Measurements from ENCODE around the gene CCND1. TPM values are rescaled to one million over a fixed set of nuclear protein-coding genes. Genes with fewer than 3 reads are reported as not detected.

Gene CCND1
- total RNA-seq, 2 experiments from 2014 or later, result 0.44 TPM; not detected in 1

- Histone ChIP-seq H3K9me3 (ENCODE audit: low read length) (no peaks in the 10 kb centered on the region), H3K4me2 (ENCODE audit: low read length) (no peak overlapping the region), H3K79me2 (ENCODE audit: insufficient read depth, low read depth, low read length) (no peaks in the 10 kb centered on the region), H3K27ac (ENCODE audit: low read depth, low read length, poor library complexity, severe bottlenecking) (no peak overlapping the region), H3K4me3 (ENCODE audit: low read depth, low read length, poor library complexity, severe bottlenecking) (no peak overlapping the region), H3K4me1 (ENCODE audit: insufficient read depth, low read length, poor library complexity, severe bottlenecking) (no peaks in the 10 kb centered on the region), H4K20me1 (ENCODE audit: insufficient read depth, low read length) (no peaks in the 10 kb centered on the region), H3K36me3 (ENCODE audit: insufficient read depth, low read length) (no peaks in the 10 kb centered on the region), H2AFZ (ENCODE audit: low read length) (no peak overlapping the region), H3K9me2 (ENCODE audit: insufficient read depth, low read length) (no peaks in the 10 kb centered on the region)
- intact Hi-C loops (cut with micrococcal nuclease; ENCODE audit: unreplicated experiment), result no loop called here
- ChIA-PET POLR2A (no interaction called here), CTCF (ENCODE audit: unreplicated experiment) (interaction anchor here (0.6 kb wide), 1 partner anchor 11 kb away, joined by 3 read pairs; no protein-coding TSS in a partner anchor)
- no peak for TF ChIP-seq EZH2phosphoT487 (IDR thresholded peaks at IDR 0.05; ENCODE audit: borderline replicate concordance, low read depth, low read length)
- no peak for TF ChIP-seq CTCF (conservative IDR thresholded peaks at IDR 0.05; ENCODE audit: low read length)
- DNase-seq (ENCODE audit: low spot score), result no peak
- BruUV-seq (replicated peaks), result no TSS peak
Observed at GRCh38 chr11:69657911-69658625, 17.1 kb downstream of the CCND1 start.

GRCh38 chr11:69658626-69659450 lies 17.9 kb downstream of the CCND1 start:
- H4K20me1 ChIP-seq (ENCODE audit: insufficient read depth, low read length), result no peaks in the 10 kb centered on the region
- no peak overlapping the region for H2AFZ ChIP-seq (ENCODE audit: low read length)
- no peak for DNase-seq (ENCODE audit: low spot score)
- no peak overlapping the region for H3K27ac ChIP-seq (ENCODE audit: low read depth, low read length, poor library complexity, severe bottlenecking)
- H3K4me1 ChIP-seq (ENCODE audit: insufficient read depth, low read length, poor library complexity, severe bottlenecking), result no peaks in the 10 kb centered on the region
- H3K79me2 ChIP-seq (ENCODE audit: insufficient read depth, low read depth, low read length), result no peaks in the 10 kb centered on the region
- no peaks in the 10 kb centered on the region for H3K9me3 ChIP-seq (ENCODE audit: low read length)
- ChIA-PET CTCF (ENCODE audit: unreplicated experiment) (interaction anchor here (0.6 kb wide), 1 partner anchor 11 kb away, joined by 3 read pairs; no protein-coding TSS in a partner anchor), POLR2A (interaction anchor here (0.8 kb wide), 1 partner anchor 947 kb away, joined by 3 read pairs; no protein-coding TSS in a partner anchor)
- H3K4me2 ChIP-seq (ENCODE audit: low read length), result no peak overlapping the region
- H3K4me3 ChIP-seq (ENCODE audit: low read depth, low read length, poor library complexity, severe bottlenecking), result no peak overlapping the region
- no peaks in the 10 kb centered on the region for H3K36me3 ChIP-seq (ENCODE audit: insufficient read depth, low read length)
- intact Hi-C loops (cut with micrococcal nuclease; ENCODE audit: unreplicated experiment), result no loop called here
- BruUV-seq (replicated peaks), result no TSS peak
- TF ChIP-seq EZH2phosphoT487 (IDR thresholded peaks at IDR 0.05; ENCODE audit: borderline replicate concordance, low read depth, low read length) (no peak), CTCF (conservative IDR thresholded peaks at IDR 0.05; ENCODE audit: low read length) (no peak)
- no peaks in the 10 kb centered on the region for H3K9me2 ChIP-seq (ENCODE audit: insufficient read depth, low read length)

Measured in OCI-LY7 (cell line).